Keratinocyte (primary cell): ENCODE results near the gene RENBP. TPM values are rescaled to one million over a fixed set of nuclear protein-coding genes. Genes with fewer than 3 reads are reported as not detected.

Experiments
- DNase-seq: peaks from one replicate; pipeline ENCODE4 v3.0.0-alpha.2; 2011; ENCODE audit warnings: low read depth, missing footprints, low spot score
- FAIRE-seq: peaks from 2 replicates; lab custom pipeline; 2011; peaks lifted over from hg19 to GRCh38; lab: Jason Lieb, UNC
- H2AFZ ChIP-seq: 2 replicates; pipeline ENCODE4 v1.6.0; 2012; ENCODE audit warnings: low read length, control low read depth, inconsistent platforms; ENCODE audit not compliant: control insufficient read depth
- H3K27ac ChIP-seq: 2 replicates; pipeline ENCODE4 v1.5.1; 2011; ENCODE audit warnings: low read length; ENCODE audit not compliant: control insufficient read depth, insufficient read depth
- H3K27me3 ChIP-seq: 3 replicates; pipeline ENCODE4 v1.6.0; 2011; ENCODE audit warnings: low read length; ENCODE audit not compliant: control insufficient read depth, insufficient read depth; ENCODE audit errors: extremely low read depth
- H3K36me3 ChIP-seq, 2 experiments: 2 replicates in 1 of 2; 3 replicates in 1 of 2; pipeline ENCODE4 v1.5.1; 2011; ENCODE audit warnings: low read length in 2 of 2, mild to moderate bottlenecking in 1 of 2; ENCODE audit not compliant: control insufficient read depth in 2 of 2, insufficient read depth in 2 of 2; ENCODE audit errors: extremely low read depth in 1 of 2
- H3K4me1 ChIP-seq: 3 replicates; pipeline ENCODE4 v1.5.1; 2011; ENCODE audit warnings: low read length; ENCODE audit not compliant: control insufficient read depth, insufficient read depth; ENCODE audit errors: extremely low read depth
- H3K4me2 ChIP-seq: 3 replicates; pipeline ENCODE4 v1.6.0; 2011; ENCODE audit warnings: low read depth, low read length; ENCODE audit not compliant: control insufficient read depth, insufficient read depth; ENCODE audit errors: extremely low read depth
- H3K4me3 ChIP-seq, 3 experiments: fragments of 200-600 bp in 1 of 3; sonication (generic) in 1 of 3; 2 replicates in 2 of 3; 3 replicates in 1 of 3; pipeline ENCODE4 v1.5.1; 2011 to 2016; ENCODE audit warnings: low read length in 3 of 3, mild to moderate bottlenecking in 3 of 3, control low read depth in 2 of 3, inconsistent platforms in 1 of 3, low read depth in 1 of 3, mixed read lengths in 1 of 3, mixed run types in 1 of 3, moderate library complexity in 1 of 3; ENCODE audit not compliant: control insufficient read depth in 2 of 3, insufficient read depth in 2 of 3; ENCODE audit errors: extremely low read depth in 1 of 3
- H3K79me2 ChIP-seq: 2 replicates; pipeline ENCODE4 v1.6.0; 2012; ENCODE audit warnings: low read length; ENCODE audit not compliant: control insufficient read depth, insufficient read depth
- H3K9ac ChIP-seq: 3 replicates; pipeline ENCODE4 v1.6.0; 2011; ENCODE audit warnings: low read length; ENCODE audit not compliant: control insufficient read depth, insufficient read depth; ENCODE audit errors: extremely low read depth
- H3K9me1 ChIP-seq: 3 replicates; pipeline ENCODE4 v1.6.0; 2011; ENCODE audit warnings: low read length; ENCODE audit not compliant: control insufficient read depth, insufficient read depth; ENCODE audit errors: extremely low read depth
- H3K9me3 ChIP-seq: 2 replicates; pipeline ENCODE4 v1.5.1; 2012; ENCODE audit warnings: low read depth, low read length; ENCODE audit not compliant: control insufficient read depth
- H4K20me1 ChIP-seq: 3 replicates; pipeline ENCODE4 v1.6.0; 2011; ENCODE audit warnings: low read length; ENCODE audit not compliant: control insufficient read depth, insufficient read depth; ENCODE audit errors: extremely low read depth
- CTCF ChIP-seq, 3 experiments: IDR thresholded peaks in 1 of 3; conservative IDR thresholded peaks in 1 of 3; optimal IDR thresholded peaks in 1 of 3; 2 replicates in 2 of 3; 3 replicates in 1 of 3; pipeline versions ENCODE3 to v1.5.1; 2011; ENCODE audit warnings: low read length in 3 of 3, mild to moderate bottlenecking in 3 of 3, moderate library complexity in 2 of 3, control low read depth in 1 of 3, inconsistent platforms in 1 of 3; ENCODE audit not compliant: insufficient read depth in 2 of 3; ENCODE audit errors: extremely low read depth in 1 of 3
- EZH2 ChIP-seq: IDR thresholded peaks from one replicate; pipeline ENCODE4 v1.6.1; 2012; ENCODE audit warnings: inconsistent platforms, mild to moderate bottlenecking, low read length, moderate library complexity
- dilution Hi-C: fragments of 300-500 bp; cut with MboI; formaldehyde crosslinking; loops from one replicate; pipeline ENCODE4 v1.7.0; 2020; ENCODE audit warnings: low sequenced_read_pairs; ENCODE audit not compliant: extremely low pct_ligation_motif_present
- polyA plus RNA-seq, 5 experiments: library from polyadenylated mRNA; depleted of rRNA in 3 of 5; stranded (reverse) in 3 of 5; stranded (forward) in 1 of 5; unstranded in 1 of 5; fragments of >200 nt; gene quantifications; 1 replicate in 1 of 5; 2 replicates in 3 of 5; 3 replicates in 1 of 5; pipeline versions ENCODE4 v1.2.1 to v1.2.3, GENCODE V29; 2011 to 2012; ENCODE audit warnings: missing spikeins in 2 of 5, low read depth in 1 of 5, low replicate concordance in 1 of 5

The RENBP gene
- polyA plus RNA-seq, 1 donor (not counting 4 experiments of a cell fraction or from before 2014, with no cell fraction given): 0.16 TPM

GRCh38 chrX:153945956-153946943 is 1.8 kb upstream of the RENBP start:
- Histone ChIP-seq H3K27me3 (no peaks in the 10 kb centered on the region), H3K27ac (no peak overlapping the region), H3K4me3 (no peak overlapping the region), H3K4me2 (no peak overlapping the region), H4K20me1 (no peaks in the 10 kb centered on the region), H3K9ac (no peak overlapping the region), H3K9me1 (no peaks in the 10 kb centered on the region), H3K79me2 (no peaks in the 10 kb centered on the region), H2AFZ (no peak overlapping the region), H3K9me3 (no peaks in the 10 kb centered on the region), H3K4me1 (no peaks in the 10 kb centered on the region), H3K36me3 (peaks cover 5 to 15% of the 10 kb centered on the region in 2 experiments)
- no peak for FAIRE-seq
- dilution Hi-C loops: no loop called here
- no peak for DNase-seq
- TF ChIP-seq CTCF (optimal IDR thresholded peaks at IDR 0.05 in 1 of 3, IDR thresholded peaks at IDR 0.05 in 1 of 3, conservative IDR thresholded peaks at IDR 0.05 in 1 of 3; ENCODE audit: extremely low read depth in 1 of 3, insufficient read depth in 2 of 3, low read length in 3 of 3) (no peak), EZH2 (no peak)

GRCh38 chrX:153944800-153945150 is 332 bp upstream of the RENBP start:
- dilution Hi-C loops: no loop called here
- H3K9ac ChIP-seq: no peak overlapping the region
- no peaks in the 10 kb centered on the region for H3K9me3 ChIP-seq
- FAIRE-seq: no peak
- H3K4me1 ChIP-seq: no peaks in the 10 kb centered on the region
- no peak overlapping the region for H2AFZ ChIP-seq
- no peaks in the 10 kb centered on the region for H3K9me1 ChIP-seq
- TF ChIP-seq CTCF (optimal IDR thresholded peaks at IDR 0.05 in 1 of 3, IDR thresholded peaks at IDR 0.05 in 1 of 3, conservative IDR thresholded peaks at IDR 0.05 in 1 of 3; ENCODE audit: extremely low read depth in 1 of 3, insufficient read depth in 2 of 3, low read length in 3 of 3) (no peak), EZH2 (no peak)
- H4K20me1 ChIP-seq: no peaks in the 10 kb centered on the region
- no peak overlapping the region for H3K27ac ChIP-seq
- peaks cover 0 to 7% of the 10 kb centered on the region in 2 experiments for H3K36me3 ChIP-seq
- no peak overlapping the region for H3K4me3 ChIP-seq
- H3K79me2 ChIP-seq: no peaks in the 10 kb centered on the region
- H3K27me3 ChIP-seq: no peaks in the 10 kb centered on the region
- H3K4me2 ChIP-seq: no peak overlapping the region
- no peak for DNase-seq
